ENCODE data around the gene PHF14. TPM values are rescaled to one million over a fixed set of nuclear protein-coding genes. Genes with fewer than 3 reads are reported as not detected.

Gene PHF14
- total and polyA plus RNA-seq, 2 experiments from 2014 or later = 72.0 to 87.9 TPM

DNA sequence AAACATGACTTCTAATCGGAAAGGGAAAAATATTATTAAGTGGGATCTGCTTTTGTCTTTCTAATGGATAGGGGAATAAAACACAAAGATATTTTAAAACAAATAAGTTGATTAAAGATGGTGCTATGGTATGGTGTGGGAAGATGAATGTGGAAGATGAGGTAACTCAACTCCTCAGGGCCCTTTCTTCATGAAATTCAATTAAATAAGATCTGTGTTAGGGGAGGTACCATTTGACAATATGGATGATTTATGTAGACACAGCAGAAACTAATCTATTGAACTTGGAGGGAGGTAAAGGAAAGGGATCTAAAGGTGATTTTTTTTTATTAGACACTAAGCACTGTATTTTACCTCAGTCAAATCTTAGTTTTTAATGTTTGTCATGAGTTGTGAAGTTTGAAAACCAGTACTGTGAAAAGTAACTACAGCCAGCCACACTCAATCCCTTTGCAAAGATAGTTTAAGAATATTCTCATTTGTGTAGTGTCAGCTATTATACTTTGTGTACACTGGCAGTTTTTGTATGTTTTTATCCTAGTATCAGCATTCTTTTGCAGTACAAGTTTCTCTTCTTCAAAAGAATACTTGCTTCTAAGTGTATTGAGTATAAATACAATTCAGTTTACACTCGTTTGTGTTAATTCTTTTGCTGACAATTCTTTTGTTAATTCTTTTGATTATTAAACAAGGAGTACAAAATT, 151.3 kb downstream of the PHF14 start:
- DNase-seq (ENCODE audit: low spot score) (no peak), ATAC-seq (no peak)
- Histone ChIP-seq H3K79me2 (replicated peaks; ENCODE audit: insufficient read depth) (no peaks in the 10 kb centered on the region), H3K4me2 (no peak overlapping the region), H3K9me2 (ENCODE audit: insufficient read depth) (no peaks in the 10 kb centered on the region), H3K4me1 (ENCODE audit: insufficient read depth) (peaks cover 27% of the 10 kb centered on the region), H4K20me1 (replicated peaks; ENCODE audit: insufficient read depth) (no peaks in the 10 kb centered on the region), H3K4me3 (no peak overlapping the region), H3F3A (replicated peaks; ENCODE audit: low read depth) (no peaks in the 10 kb centered on the region), H3K36me3 (ENCODE audit: insufficient read depth) (no peaks in the 10 kb centered on the region), H3K27ac (ENCODE audit: low read depth) (no peak overlapping the region), H2AFZ (no peak overlapping the region), H3K27me3 (ENCODE audit: insufficient read depth) (no peaks in the 10 kb centered on the region)
- peaks cover 5% of the 10 kb centered on the region; the same call in 2 of the 3 replicates for H3K36me3 Mint-ChIP-seq (ENCODE audit: low read depth)
- no peaks in the 10 kb centered on the region for H3K27me3 Mint-ChIP-seq (ENCODE audit: insufficient read depth, low read depth, poor library complexity)
- H3K4me1 Mint-ChIP-seq = peaks cover 32% of the 10 kb centered on the region
- TF ChIP-seq EZH2 (IDR thresholded peaks at IDR 0.05; ENCODE audit: low read depth, unreplicated experiment) (no peak), ZNF331 (CRISPR knock-in tag; IDR thresholded peaks at IDR 0.05; ENCODE audit: low read depth) (no peak), ETS1 (IDR thresholded peaks at IDR 0.05) (no peak), POLR2AphosphoS5 (IDR thresholded peaks at IDR 0.05; ENCODE audit: low read depth) (no peak), CTCF (conservative IDR thresholded peaks at IDR 0.05; ENCODE audit: low read depth in 2 of 2) (no peak), JUNB (IDR thresholded peaks at IDR 0.05; ENCODE audit: unreplicated experiment) (no peak), REST (IDR thresholded peaks at IDR 0.05; ENCODE audit: unreplicated experiment) (no peak)
- TF ChIP-seq, protein P1, sequence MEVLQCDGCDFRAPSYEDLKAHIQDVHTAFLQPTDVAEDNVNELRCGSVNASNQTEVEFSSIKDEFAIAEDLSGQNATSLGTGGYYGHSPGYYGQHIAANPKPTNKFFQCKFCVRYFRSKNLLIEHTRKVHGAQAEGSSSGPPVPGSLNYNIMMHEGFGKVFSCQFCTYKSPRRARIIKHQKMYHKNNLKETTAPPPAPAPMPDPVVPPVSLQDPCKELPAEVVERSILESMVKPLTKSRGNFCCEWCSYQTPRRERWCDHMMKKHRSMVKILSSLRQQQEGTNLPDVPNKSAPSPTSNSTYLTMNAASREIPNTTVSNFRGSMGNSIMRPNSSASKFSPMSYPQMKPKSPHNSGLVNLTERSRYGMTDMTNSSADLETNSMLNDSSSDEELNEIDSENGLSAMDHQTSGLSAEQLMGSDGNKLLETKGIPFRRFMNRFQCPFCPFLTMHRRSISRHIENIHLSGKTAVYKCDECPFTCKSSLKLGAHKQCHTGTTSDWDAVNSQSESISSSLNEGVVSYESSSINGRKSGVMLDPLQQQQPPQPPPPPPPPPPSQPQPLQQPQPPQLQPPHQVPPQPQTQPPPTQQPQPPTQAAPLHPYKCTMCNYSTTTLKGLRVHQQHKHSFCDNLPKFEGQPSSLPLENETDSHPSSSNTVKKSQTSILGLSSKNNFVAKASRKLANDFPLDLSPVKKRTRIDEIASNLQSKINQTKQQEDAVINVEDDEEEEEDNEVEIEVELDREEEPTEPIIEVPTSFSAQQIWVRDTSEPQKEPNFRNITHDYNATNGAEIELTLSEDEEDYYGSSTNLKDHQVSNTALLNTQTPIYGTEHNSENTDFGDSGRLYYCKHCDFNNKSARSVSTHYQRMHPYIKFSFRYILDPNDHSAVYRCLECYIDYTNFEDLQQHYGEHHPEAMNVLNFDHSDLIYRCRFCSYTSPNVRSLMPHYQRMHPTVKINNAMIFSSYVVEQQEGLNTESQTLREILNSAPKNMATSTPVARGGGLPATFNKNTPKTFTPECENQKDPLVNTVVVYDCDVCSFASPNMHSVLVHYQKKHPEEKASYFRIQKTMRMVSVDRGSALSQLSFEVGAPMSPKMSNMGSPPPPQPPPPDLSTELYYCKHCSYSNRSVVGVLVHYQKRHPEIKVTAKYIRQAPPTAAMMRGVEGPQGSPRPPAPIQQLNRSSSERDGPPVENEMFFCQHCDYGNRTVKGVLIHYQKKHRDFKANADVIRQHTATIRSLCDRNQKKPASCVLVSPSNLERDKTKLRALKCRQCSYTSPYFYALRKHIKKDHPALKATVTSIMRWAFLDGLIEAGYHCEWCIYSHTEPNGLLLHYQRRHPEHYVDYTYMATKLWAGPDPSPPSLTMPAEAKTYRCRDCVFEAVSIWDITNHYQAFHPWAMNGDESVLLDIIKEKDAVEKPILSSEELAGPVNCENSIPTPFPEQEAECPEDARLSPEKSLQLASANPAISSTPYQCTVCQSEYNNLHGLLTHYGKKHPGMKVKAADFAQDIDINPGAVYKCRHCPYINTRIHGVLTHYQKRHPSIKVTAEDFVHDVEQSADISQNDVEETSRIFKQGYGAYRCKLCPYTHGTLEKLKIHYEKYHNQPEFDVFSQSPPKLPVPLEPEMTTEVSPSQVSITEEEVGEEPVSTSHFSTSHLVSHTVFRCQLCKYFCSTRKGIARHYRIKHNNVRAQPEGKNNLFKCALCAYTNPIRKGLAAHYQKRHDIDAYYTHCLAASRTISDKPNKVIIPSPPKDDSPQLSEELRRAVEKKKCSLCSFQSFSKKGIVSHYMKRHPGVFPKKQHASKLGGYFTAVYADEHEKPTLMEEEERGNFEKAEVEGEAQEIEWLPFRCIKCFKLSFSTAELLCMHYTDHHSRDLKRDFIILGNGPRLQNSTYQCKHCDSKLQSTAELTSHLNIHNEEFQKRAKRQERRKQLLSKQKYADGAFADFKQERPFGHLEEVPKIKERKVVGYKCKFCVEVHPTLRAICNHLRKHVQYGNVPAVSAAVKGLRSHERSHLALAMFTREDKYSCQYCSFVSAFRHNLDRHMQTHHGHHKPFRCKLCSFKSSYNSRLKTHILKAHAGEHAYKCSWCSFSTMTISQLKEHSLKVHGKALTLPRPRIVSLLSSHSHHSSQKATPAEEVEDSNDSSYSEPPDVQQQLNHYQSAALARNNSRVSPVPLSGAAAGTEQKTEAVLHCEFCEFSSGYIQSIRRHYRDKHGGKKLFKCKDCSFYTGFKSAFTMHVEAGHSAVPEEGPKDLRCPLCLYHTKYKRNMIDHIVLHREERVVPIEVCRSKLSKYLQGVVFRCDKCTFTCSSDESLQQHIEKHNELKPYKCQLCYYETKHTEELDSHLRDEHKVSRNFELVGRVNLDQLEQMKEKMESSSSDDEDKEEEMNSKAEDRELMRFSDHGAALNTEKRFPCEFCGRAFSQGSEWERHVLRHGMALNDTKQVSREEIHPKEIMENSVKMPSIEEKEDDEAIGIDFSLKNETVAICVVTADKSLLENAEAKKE (CRISPR knock-in tag; IDR thresholded peaks at IDR 0.05) = no peak
- no peaks in the 10 kb centered on the region for H3K9me3 Mint-ChIP-seq
- H3K4me3 Mint-ChIP-seq = no peak overlapping the region
- no peak overlapping the region for H3K27ac Mint-ChIP-seq
